HT1080 (cell line): ENCODE measurements around the gene ING4. TPM values are rescaled to one million over a fixed set of nuclear protein-coding genes. Genes with fewer than 3 reads are reported as not detected.
"Not testable (repeated sequence)": the region's sequence is repeated elsewhere in the genome, so short reads cannot be mapped to it uniquely, and the experiment has no call there.

Experiments used
- DNase-seq: peaks from one replicate; pipeline ENCODE4 v3.0.0-alpha.2; 2015; ENCODE audit warnings: low read depth
- polyA plus RNA-seq, 2 experiments: library from polyadenylated mRNA; depleted of rRNA; stranded (reverse); fragments of >200 nt; gene quantifications; 2 replicates each; pipeline ENCODE4 v1.2.3, GENCODE V29; 2015
- total RNA-seq: library from RNA; depleted of rRNA; stranded (reverse); fragments of >200 nt; shearing (Covaris generic); gene quantifications from 2 replicates; pipeline ENCODE4 v1.2.3, GENCODE V29; 2014; rRNA removed

The ING4 gene
- 22.3 and 25.5 TPM in 2 replicates for total RNA-seq
- 30.4 and 36.9 TPM in 2 replicates for polyA plus RNA-seq (2015; cell fraction: cytosol; rRNA removed)
- polyA plus RNA-seq (2015; cell fraction: nucleus; rRNA removed), result 125 and 138 TPM in 2 replicates

DNA sequence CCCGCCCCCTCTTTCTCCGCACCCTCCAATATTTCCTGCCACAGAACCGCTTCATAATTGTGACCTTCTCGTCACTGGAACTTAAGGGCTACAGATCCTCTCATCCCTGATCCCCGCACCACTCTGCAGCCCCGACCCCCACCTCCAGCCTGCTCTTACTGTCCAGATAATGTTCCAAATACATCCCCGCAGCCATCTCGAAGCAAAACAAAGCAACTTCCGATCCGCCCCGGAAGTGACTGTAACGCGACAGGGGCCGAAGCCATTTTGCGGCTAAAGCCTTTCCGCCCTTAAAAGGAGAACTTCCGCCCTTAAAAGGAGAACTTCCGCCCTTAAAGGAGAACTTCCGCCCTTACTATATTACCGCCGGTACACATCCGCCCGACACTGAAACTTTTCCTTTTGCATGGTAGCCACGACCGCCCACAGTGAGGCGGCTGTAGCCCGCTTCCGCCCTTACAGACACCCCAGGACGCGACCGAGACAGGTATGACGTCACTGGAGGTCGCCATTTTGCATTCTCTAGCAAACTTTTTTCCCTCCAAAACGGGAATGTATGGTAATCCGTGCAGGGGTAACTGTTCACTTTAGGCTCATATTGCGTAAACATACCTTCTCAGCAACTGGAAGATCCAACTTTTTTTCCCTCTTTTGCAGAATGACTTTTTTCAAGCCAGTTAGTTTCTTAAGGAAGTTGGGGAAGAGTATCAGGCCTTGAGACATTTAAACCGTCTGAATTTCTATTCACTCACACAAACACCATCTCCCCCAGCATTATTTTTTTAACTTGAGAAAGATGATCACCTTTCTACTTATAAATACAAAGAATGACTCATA lies at the start of gene ING4:
TSS of gene ING4 (minus strand) at position 214 of the 837 bp plus-strand sequence. CDS start at position 196, 18 bp downstream.
- DNase-seq, result peak; percentile 100

GRCh38 chr12:6708960-6709394 lies 46.1 kb upstream of the ING4 start:
- DNase-seq, result peak; percentile 56

DNA sequence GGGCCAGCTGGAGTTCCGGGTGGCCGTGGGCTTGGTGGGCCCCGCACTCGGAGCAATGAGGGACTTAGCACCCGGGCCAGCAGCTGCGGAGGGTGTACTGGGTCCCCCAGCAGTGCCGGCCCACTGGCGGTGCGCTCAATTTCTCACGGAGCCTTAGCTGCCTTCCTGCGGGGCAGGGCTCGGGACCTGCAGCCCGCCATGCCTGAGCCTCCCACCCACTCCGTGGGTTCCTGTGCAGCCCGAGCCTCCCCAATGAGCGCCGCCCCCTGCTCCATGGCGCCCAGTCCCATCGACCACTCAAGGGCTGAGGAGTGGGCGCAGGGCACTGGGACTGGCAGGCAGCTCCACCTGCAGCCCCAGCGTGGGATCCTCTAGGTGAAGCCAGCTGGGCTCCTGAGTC lies 45.4 kb upstream of the ING4 start:
- not testable (repeated sequence) for DNase-seq

DNA sequence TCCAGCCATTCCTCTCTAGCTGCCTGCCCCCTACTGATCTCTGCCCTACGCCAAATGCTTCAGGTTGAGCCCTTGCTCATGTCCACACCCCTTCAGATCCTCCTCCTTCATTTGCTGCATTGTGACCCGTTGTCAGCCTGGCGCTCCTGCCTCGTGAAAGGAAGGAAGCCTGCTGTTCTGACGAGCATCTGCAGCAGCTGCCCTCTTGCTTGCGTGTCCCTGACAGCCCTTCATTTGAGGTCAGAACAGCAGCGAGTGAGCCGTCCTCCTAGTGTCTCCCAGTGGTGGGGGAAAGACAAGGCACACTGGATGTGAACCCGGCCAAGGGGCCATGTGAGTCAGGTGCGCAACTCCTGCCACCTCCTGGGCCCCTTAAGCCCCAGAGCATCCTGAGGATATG lies 40.7 kb upstream of the ING4 start:
- DNase-seq, result peak; percentile 36

DNA sequence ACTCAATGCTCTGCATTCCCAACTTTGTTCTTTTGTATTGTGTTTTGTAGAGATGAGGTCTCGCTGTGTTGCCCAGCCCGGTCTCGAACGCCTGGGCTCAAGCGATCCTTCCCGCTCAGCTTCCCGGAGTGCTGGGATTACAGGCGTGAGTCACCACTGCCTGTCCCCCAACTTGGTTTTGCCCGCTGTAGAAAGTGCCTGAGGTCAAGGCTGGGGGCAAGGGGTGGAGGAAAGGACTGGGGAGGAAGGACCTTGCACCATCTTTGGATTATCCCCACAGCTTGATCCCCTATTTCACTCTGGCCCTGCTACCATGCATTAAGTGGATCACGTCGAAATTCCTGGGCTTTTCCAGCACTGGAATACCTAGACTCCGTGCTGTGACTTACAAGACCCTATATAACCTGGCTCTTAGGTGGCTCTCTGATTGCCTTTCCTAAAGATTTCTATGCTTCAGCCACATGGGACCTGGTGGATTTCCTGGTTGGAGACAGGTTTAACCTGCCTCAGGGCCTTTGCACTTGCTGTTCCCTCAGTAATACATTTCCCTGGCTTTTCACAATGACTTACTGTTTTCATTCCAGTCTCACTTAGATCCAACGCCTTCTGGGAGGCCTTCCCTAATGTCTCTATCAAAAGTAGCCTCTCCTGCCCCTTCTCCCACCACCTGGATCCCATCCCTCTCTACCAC lies 38.3 kb upstream of the ING4 start:
- peak; percentile 34 for DNase-seq

DNA sequence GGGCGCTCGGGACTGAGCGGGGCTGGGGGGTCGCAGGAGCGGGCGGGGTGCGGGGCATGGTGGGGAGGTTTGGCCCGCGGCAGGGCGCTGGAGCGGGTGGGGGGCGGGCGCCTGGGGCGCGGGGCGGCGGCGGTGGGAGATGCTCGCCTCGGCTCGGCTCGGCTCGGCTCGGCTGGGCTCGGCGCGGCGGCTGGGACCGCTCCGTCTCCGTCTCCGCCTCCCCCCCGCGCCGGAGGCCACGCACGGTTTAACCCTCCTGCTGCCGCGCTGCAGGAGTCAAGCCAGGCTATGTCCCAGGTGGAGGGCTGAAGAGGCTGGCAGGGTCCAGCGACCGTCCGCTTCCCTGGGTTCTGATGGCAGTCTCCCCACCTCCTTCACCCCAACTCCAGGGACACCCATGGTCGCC lies 37.7 kb upstream of the ING4 start, which contains the start of gene PIANP:
TSS of gene PIANP (minus strand) at position 170 of the 406 bp plus-strand sequence. CDS start 2,754 bp downstream, outside the sequence.
- no peak for DNase-seq

- no peak for DNase-seq
Measured at GRCh38 chr12:6699989-6700645, 37.2 kb upstream of the ING4 start.

DNA sequence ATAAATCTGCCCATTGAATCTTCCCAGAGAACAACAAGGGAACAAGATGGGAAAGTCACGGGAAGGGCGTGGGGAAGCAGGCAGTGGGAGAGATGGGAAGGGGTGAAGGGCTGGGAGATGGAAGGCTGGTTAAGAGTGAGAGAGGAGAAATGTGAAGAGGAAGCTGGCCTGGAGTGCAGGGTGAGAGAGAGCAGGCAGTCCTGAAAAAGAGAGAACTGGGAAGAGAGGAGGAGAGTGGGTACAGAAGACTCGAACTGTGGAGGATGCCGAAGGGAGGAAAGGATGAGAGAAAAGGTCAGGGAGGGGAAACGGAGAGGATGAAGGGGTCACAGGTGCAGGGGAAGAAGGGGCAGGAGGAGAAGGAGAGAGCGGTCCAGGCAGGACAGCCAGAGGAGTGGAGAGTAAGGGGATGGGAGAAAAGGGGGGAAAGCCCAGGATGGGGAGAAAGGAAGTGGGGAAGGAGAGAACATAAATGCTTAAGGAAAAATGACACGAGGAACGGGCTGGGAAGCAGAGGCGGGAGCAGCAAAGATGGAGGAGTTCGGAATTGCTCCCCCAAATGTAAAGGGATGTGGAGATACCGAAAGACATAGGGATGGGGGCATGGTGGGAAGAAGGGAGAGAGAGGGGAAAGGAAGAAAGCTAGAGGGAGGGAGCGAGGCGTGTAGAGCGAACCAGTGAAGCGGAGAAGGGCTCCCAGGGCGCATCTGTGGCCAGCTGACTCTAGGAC lies 36.5 kb upstream of the ING4 start:
- no peak for DNase-seq

DNA sequence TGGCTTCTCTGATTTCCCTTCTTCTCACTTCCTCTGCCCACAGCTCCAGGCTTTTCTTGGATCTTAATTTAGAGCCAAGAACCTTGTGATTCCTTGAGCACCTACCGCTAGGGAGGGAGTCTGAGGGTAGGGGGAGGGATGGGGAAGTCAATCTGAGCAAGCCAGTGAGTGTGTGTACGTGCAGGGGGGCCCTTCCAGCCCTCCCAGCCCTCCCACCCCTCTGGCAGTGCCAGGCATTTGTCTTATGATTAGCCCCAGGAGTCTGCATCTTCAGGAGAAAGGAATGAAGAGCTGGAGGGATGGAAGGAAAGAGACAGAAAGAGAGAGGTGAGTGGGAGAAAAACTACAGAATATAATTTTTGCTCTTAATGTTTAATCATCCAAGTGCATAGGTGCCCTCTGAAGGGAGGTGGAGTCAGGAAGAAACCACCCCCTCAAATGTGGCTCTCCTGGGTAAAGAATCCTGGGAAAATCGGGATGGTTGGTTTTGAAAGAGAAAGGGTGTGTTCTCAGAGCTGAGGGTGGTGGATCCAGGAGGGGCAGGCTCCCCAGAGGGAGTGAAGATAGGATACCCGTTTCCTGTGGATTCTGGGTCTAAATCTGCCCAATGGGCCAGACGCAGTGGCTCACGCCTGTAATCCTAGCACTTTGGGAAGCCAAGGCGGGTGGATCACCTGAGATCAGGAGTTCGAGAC lies 35.6 kb upstream of the ING4 start:
- no peak for DNase-seq

DNA sequence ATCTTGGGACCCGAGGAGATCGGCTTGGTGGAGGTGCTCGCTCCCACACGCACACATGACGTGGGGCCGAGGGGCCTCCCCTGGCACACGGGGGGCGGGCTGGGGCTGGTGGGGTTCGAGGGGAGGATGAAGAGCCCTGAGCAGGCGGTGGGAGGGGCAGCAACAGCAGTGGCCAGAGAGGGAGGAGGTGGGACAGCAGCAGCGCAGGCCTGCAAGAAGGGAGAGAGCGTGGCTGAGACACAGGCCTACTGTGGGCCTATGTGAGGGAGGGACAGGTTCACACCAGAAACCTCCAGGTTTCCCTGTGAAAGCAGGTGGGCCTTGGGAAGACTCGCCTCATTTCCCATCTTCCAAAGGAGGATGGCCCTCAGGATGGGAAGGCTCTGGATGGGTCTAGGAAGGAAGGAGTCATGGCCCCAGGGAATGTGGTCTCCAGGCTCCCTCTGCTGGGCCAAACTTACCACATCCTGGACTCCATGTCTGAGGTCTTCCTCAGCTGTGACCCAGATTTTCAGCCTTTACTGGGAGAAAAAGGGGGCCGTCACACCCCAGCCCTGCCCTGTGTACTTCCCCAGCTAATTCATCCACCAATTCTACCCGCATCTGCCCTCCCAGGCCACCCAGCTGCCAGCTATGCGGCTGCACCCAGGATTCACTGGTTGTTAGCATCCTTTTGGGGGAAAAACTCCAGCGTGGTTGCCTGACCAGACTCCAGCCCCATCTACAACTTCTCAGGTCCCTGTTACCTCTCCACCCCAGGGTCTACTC lies 34.8 kb upstream of the ING4 start:
- peak; percentile 71 for DNase-seq

- no peak for DNase-seq
Measured at GRCh38 chr12:6696690-6697583, 34.0 kb upstream of the ING4 start.

DNA sequence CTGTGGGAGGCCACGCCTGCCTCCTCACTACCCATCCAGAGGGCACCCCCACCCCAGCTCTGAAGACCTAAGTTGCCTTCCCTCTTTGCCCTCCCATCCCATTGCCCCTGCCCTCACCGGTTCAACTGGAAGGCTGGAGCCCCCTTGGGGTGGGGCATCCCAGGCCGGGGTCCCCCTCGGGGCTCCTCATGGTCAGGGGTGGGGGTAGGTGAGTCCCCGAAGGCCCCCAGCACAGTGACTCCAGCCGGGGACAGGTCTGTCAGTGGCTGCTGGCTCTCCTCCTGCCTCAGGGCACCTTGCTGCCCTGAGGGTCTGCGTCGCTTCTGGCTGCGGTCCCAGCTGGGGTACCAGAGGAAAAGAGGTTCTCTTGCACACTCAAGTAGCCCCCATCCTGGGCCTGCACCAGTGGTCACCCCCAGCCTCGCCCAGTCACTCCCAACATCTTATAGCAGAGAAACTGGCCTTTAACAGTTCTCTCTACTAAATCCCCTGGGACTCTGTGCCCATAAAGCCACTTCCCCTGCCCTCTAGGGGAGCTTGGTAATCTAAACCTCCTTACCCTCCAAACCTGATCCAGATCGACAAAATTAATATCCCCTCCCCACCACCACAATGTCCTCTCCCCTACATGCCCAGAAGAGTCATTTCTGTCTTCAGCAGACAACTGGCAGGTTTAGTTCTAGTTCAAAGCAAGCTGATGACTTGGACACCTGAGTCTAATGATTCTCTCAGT lies 32.6 kb upstream of the ING4 start:
- no peak for DNase-seq

DNA sequence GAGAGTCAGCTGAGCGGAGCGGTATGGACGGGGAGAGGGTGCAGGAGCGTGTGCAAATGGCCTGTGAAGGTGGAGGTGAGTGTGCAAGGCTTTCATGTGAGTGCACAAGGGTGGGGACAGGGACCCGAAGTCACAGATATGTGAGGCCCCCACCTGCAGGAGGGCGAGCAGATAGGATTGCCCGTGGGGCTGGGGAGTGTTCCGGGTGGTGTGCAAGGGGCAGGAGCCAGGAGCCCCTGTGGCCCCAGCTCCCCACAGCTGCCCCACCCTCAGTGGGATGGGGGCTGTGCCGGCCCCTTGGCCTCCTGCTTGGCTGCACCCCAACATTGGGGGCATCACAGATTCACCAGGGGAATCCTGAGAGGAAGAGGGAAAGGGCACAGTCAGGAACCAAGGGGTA lies 31.8 kb upstream of the ING4 start:
- no peak for DNase-seq

DNA sequence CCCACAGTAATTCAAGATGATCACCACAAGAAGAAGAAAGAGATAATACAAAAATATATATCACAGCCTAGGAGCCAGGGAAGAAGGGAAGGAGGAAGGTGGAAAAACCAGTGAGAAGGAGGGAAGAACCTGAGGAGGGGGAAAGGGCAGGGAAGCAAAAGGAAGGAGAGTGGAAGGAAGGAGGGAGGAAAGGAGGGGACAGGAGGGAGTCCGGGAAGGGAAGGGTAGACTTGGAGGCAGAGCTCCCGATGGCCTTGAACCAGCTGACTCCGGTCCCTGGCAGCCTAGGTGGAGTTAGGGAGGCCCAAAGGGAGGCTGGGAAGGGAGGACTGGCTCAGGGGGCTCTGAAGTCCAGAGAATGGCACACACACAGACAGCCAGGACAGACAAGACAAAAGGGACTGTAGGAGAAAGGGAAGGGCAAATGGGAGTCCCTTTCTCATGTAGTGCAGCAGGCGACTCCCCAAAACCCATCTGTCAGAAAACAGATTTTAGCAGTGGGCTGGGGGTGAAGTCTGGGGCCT lies 31.0 kb upstream of the ING4 start:
- DNase-seq, result no peak

DNA sequence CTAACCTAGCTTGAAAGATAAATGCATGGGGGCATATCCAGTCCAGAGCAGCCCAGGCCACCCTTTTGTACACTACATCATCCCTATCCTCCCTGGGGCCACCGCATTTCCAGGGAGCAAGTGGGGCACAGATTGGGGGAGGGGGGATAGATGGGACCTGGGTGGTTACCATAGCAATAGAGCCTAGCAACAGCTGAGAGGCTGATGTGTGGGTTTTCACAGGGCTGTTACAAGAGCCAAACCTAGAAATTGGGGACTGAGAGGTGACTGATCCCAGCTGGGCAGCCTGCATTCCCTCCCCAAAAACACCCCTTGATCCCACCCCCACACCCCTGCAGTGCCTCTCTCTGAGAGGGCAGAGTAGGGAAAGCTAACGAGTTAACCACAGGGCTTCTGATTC lies 30.0 kb upstream of the ING4 start:
- no peak for DNase-seq

DNA sequence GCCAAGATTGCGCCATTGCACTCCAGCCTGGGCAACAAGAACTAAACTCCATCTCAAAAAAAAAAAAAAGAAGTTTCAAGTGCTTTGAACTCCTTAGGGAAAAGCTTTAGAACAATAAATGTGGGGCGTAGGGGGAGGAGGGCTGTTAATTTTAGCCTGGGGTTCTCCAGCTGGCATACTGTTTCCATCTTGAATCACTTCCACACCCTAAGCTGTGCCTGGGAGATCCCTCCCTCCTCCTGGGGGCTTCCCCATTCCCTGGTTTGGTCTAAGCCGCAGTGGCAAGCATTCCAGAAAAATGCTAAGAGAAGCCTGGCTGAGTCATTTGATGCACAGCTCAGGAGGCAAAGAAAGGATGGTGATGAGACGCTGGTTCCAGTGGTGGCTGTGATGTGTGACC lies 28.6 kb upstream of the ING4 start:
- DNase-seq, result peak; percentile 57
